ENCODE measurements around the gene C1orf122. TPM values are rescaled to one million over a fixed set of nuclear protein-coding genes. Genes with fewer than 3 reads are reported as not detected.

Gene C1orf122
- total RNA-seq, 1 donor from 2014 or later, result 284 TPM

DNA sequence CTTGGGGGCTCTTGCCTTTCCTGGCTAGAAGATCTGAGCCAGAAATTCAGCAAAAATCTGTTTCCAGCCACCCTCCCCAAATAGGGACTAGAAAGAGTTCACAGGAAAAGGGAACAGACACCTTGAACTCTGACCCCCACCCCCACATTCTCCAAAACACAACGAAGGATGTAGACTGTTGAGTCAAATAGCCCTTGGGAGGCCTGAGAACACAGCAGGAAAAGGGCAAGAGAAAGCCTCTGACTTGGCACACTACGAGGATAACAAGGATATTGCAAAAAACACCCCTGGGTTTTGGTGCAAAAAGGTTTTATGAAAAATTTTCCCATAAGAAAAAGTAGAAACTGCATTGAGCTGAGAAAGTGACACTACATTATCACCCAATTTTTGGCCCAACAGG lies 2.4 kb downstream of the C1orf122 start:
- no peaks in the 10 kb centered on the region for H3K9me3 ChIP-seq
- DNase-seq (ENCODE audit: low spot score in 2 of 2), result no peak
- intact Hi-C loops (cut with DNase I), result loop anchor here (2.0 to 5.0 kb wide), 3 partner anchors 137 to 213 kb away; partner anchors contain the start of genes GNL2 and INPP5B
- no peak for TF ChIP-seq CTCF (IDR thresholded peaks at IDR 0.05)
- no peak overlapping the region for H3K4me3 ChIP-seq
- H3K4me1 ChIP-seq, result peaks cover 6 to 15% of the 10 kb centered on the region in 2 donors
- peak overlapping the region in 1 of 2 donors; percentile 98 for H3K27ac ChIP-seq
- no peaks in the 10 kb centered on the region for H3K27me3 ChIP-seq
- H3K36me3 ChIP-seq, result peaks cover 14 to 19% of the 10 kb centered on the region in 2 donors

DNA sequence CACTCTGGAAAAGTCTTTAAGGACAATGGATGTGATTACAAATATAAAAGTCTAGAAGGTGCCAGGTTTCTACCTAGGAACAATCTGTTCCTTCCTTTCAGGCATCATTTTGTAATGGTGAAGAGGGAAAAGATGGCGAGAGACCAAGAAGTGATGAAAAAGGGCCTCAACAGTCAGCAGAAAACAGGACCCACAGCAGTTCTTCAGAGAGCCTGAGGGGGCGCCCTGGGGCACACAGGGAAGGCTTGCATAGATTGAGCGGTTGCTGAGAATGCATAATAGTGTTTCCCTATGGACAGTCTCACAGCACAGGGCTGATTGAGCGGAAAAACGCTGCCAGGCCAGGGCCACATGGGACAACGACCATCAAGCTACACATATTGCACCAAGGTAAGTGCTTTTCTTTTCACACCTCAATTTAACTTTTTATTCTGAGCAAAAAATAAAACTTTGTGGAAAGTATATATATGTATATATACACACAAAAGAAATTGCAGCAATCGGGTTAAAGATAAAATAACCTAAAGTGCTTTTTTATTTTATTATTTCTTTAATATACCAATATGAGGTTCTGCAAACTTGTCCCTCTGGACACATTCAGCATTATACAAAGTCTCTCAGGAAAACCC lies 3.6 kb downstream of the C1orf122 start:
- intact Hi-C loops (cut with DNase I), result no loop called here
- H3K27ac ChIP-seq, result no peak overlapping the region
- TF ChIP-seq CTCF (IDR thresholded peaks at IDR 0.05), result peak; percentile 47 to 69 (median 68)

DNA sequence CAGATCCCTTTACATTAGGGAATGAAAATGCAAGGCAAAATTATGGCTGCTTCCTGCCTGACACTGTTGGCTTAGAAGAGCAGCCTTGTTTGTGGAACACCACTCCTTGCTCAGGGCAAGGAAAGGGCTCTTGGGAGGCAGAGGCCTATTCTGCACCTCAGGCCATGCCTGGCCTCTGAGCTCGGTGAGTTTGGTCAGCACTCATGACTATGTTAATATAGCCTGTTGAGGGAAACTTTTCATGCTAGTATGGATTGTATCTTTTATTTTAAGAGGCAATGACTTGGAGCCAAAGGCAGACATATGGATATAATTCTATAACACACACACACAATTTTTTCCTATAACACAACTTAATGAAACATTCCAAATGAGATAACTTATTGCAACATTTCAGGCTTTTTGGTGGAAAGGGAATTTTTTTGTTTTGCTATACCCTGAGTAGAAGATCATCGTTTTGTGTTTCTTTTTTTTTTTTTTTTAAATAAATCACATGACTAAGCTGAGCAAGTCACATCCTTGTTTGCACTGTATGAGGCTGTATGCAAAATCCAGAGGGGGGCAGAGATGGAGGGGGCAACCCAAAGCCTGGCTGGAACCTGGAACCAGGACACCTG lies 6.0 kb downstream of the C1orf122 start:
- no peak for DNase-seq (ENCODE audit: low spot score in 2 of 2)
- Histone ChIP-seq H3K4me1 (peaks cover 0 to 7% of the 10 kb centered on the region in 2 donors), H3K9me3 (no peaks in the 10 kb centered on the region), H3K27me3 (no peaks in the 10 kb centered on the region), H3K36me3 (peaks cover 15 to 32% of the 10 kb centered on the region in 2 donors), H3K4me3 (no peak overlapping the region), H3K27ac (no peak overlapping the region)
- intact Hi-C loops (cut with DNase I), result no loop called here
- no peak for TF ChIP-seq CTCF (IDR thresholded peaks at IDR 0.05)

More for the DNA sequence above, 3.6 kb downstream of the C1orf122 start:
- Histone ChIP-seq H3K27me3 (no peaks in the 10 kb centered on the region), H3K4me3 (no peak overlapping the region), H3K36me3 (peaks cover 8 to 18% of the 10 kb centered on the region in 2 donors), H3K9me3 (no peaks in the 10 kb centered on the region), H3K4me1 (peaks cover 6 to 15% of the 10 kb centered on the region in 2 donors)
- peak; percentile 29 to 77 for DNase-seq (ENCODE audit: low spot score in 2 of 2)

GRCh38 chr1:37814252-37814651 lies 6.7 kb downstream of the C1orf122 start:
- no peak overlapping the region for H3K27ac ChIP-seq
- no peak for DNase-seq (ENCODE audit: low spot score in 2 of 2)
- H3K4me1 ChIP-seq, result peaks cover 0 to 2% of the 10 kb centered on the region in 2 donors
- peaks cover 21 to 37% of the 10 kb centered on the region in 2 donors for H3K36me3 ChIP-seq
- H3K9me3 ChIP-seq, result no peaks in the 10 kb centered on the region
- H3K4me3 ChIP-seq, result no peak overlapping the region
- H3K27me3 ChIP-seq, result no peaks in the 10 kb centered on the region
- no peak for TF ChIP-seq CTCF (IDR thresholded peaks at IDR 0.05)
- intact Hi-C loops (cut with DNase I), result no loop called here

DNA sequence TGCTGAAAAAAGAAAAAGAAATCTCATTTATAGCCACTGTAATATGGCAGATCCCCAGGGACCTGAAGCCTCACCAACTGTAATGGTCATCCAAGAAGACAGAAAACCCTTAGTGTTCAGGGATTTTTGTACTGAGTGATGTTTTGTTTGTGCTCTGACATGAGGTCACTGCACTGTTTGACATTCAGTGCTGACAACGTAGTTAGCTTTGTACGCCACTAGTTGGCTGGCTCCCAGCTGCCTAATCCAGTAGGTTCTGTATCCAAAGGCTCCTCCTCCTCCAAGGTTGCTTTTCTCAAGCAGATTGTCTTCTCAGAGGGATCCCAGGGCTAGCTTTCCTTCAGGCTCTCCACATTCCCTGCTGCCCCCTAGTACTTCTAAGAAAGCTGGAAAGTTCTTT lies 9.9 kb downstream of the C1orf122 start:
- DNase-seq (ENCODE audit: low spot score in 2 of 2), result no peak

More for the DNA sequence above, 9.9 kb downstream of the C1orf122 start:
- Histone ChIP-seq H3K27me3 (no peaks in the 10 kb centered on the region), H3K9me3 (no peaks in the 10 kb centered on the region), H3K36me3 (peaks cover 44 to 67% of the 10 kb centered on the region in 2 donors), H3K27ac (no peak overlapping the region), H3K4me1 (no peaks in the 10 kb centered on the region), H3K4me3 (no peak overlapping the region)
- intact Hi-C loops (cut with DNase I), result no loop called here
- no peak for TF ChIP-seq CTCF (IDR thresholded peaks at IDR 0.05)
